Measurements from ENCODE around the gene SLC6A18.

DNA sequence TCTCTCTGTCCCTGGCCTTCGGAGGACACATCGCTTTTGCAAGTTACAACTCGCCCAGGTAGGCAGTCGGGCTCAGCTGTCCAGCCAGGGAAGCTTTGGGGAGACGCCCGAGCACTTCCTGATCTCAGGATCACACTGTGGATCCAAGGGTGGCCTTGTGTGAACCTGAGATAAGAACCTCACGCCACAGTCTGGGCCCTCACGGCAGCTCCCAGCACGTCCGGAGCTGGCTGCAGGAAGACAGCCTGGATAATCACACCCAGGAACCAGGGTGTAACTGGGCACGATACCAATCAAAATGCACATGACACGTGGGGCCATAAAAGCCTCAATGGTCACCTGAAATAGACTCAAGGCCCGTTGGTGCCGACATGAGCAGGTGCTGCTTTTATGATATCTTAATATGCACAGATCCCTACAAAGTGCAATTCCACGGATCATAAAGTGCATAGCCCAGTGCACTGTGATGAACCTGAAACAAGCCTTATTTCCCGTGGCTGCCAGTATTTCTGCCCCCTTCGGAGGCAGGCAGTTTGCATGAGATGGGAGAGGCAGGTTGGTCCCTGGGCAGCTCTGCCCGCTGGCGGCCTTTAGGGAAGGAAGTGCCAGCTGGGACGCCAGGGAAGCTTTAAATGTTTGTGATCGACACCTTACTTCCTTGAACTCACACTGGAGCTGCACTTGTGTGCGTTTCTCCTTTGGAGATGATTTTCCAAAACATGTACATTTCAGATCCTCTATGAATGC is 14.5 kb downstream of the SLC6A18 start:
- TF ChIP-seq, protein P1, sequence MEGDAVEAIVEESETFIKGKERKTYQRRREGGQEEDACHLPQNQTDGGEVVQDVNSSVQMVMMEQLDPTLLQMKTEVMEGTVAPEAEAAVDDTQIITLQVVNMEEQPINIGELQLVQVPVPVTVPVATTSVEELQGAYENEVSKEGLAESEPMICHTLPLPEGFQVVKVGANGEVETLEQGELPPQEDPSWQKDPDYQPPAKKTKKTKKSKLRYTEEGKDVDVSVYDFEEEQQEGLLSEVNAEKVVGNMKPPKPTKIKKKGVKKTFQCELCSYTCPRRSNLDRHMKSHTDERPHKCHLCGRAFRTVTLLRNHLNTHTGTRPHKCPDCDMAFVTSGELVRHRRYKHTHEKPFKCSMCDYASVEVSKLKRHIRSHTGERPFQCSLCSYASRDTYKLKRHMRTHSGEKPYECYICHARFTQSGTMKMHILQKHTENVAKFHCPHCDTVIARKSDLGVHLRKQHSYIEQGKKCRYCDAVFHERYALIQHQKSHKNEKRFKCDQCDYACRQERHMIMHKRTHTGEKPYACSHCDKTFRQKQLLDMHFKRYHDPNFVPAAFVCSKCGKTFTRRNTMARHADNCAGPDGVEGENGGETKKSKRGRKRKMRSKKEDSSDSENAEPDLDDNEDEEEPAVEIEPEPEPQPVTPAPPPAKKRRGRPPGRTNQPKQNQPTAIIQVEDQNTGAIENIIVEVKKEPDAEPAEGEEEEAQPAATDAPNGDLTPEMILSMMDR (IDR thresholded peaks at IDR 0.05; ENCODE audit: insufficient read depth, low read length, poor library complexity, severe bottlenecking), result no peak
- no peak for TF ChIP-seq EZH2phosphoT487 (conservative IDR thresholded peaks at IDR 0.05; ENCODE audit: low read length)

Data from SU-DHL-6 (cell line).